HCEC 1CT (cell line): ENCODE data around the gene PDXDC1.
"Not testable (repeated sequence)": the region's sequence is repeated elsewhere in the genome, so short reads cannot be mapped to it uniquely, and the experiment has no call there.

ENCODE experiments used
- DNase-seq: peaks from one replicate; pipeline ENCODE4 v3.0.0-alpha.2; 2017

The PDXDC1 gene

GRCh38 chr16:15021429-15021828, 46.6 kb downstream of the PDXDC1 start:
- DNase-seq: peak; percentile 38

DNA sequence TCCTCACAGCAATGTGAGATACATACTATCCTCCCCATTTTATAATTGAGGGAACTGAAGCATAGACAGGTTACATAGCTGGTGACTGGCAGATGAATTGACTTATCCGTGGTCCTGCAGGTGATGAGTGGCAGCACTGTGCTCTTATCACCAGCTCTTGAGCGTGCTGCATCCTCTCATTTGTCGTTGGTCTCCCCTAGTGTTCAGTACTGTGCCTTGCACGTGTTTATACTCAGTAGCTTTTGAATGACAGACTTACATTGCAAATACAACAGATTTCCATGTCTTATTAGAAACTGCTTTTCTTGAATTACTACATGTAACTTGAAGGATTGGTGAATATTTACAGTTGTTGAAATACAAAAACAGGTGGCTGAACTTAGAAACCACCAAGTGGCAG, 47.4 kb downstream of the PDXDC1 start:
- DNase-seq: peak; percentile 30

DNA sequence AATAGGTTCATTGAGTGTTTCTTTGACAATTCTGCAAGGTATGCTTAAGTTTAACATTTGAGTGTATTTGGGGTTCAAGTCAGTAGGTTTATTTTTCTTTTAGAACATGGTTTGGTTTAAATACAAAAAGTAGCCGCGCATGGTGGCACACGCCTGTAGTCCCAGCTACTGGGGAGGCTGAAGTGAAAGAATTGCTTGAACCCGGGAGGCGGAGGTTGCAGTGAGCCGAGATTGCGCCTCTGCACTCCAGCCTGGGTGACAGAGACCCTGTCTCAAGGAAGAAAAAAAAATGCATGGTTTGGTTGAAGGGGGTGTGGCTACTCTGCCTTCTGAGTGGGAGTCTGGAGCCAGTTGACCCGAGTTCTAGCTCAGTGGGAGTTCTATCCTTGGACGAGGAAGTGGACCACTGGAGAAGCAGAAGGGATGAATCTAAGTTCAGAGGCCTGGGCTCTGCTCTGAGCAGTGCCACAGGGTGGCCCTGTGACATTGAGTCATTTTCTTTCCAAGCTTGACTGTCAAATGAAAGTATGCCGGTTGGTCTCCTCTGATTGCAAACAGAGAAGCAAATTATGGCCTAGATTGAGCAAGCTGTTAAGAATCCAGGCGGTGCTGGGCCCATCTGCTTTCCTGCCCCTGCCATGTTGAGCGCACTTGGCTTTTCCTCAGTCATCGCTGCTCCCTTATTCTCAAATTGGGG, 48.7 kb downstream of the PDXDC1 start:
- DNase-seq: not testable (repeated sequence)

DNA sequence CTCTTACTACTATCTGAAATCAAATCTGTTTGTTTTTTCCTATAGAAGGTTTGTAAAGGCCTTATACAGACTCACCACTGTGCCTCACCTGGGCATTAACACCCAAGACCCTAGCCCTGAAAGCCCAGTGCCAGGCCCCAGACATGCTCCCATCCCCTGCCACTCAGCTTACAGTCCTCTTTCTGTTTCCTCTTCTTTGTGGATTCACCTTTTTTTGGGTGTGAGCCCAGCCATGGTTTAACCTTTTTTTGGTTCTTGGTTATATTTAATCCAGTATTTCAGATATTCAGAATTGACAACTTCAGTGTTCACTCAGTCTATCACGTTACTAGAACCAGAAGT, 50.0 kb downstream of the PDXDC1 start:
- DNase-seq: not testable (repeated sequence)

DNA sequence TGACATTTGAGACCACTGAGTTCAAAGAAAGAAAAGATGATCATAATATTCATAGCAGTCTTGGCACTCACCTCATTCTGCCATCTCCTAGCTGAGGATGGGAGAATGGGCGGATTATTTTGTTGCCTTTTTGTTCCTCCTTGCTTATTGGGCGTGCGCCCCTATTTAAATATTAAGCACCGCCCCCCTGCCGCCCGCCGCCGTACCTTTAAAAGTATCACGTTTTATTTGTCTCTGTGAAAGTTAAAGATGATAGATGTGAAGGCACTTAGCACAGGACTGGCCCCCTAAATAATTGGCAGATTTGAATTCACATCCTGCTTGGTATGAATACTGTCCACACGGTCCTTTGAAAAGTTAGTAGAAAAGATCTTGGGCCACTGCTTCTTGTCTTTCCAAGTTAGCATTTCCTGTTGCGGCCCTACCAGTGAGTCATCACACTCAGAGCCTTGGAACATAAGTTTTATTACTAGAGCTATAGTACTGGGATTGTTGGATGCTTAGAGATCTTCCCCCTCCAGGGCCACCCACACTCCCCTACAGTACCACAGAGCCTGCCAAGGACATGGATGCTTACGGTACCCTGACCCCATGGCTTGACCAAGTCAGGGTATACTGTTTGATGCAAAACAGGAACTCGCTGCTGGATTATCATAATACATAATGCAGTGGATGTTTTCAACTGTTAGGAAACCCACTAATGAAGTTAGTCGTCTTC, 50.6 kb downstream of the PDXDC1 start:
- peak; percentile 69 for DNase-seq

GRCh38 chr16:15027051-15027450, 52.2 kb downstream of the PDXDC1 start:
- not testable (repeated sequence) for DNase-seq

DNA sequence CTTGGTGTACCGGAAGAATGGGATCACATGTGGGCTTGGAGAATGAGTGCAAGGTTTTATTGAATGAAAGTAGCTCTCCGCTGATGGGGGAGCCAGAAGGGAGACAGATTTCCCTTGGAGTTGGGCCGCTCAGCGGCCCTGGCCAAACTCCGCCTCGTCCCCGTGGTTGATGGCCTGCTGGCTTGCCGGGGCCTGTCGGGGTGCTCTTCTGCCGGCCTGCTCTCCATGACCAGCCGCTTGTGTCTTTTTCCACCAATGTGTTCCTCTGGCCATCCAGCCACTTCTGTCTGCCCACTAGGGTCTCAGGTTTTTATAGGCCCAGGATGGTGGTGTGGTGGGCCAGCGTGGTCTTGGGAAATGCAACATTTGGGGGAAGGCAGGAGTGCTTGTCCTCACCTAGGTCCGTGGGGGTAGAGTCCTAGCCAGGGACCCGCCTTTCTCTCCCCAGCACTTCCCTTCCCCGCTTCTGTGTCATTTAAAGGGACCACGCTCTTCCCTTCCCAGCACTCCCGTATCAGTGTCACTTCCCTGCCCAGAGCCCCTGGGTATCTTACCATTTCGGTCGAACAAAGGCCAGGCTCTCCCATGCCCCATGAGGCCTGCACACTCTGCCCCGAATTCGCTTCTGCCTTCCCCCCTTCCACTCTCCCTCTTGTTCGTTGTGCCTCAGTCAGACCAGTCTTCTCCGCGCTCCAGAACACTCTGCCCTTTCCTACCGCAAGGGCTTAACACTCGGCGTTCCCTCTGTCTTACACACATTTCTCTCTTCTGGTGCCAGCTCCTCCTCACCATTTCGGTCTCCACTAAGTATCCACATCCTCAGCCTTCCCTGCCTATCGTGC, 52.9 kb downstream of the PDXDC1 start:
- not testable (repeated sequence) for DNase-seq

GRCh38 chr16:15028345-15028715, 53.5 kb downstream of the PDXDC1 start:
- not testable (repeated sequence) for DNase-seq

- DNase-seq: not testable (repeated sequence)
Measured at GRCh38 chr16:15028801-15029698, 54.2 kb downstream of the PDXDC1 start.

GRCh38 chr16:15029749-15030148, 54.9 kb downstream of the PDXDC1 start:
- not testable (repeated sequence) for DNase-seq

- DNase-seq: no peak
Measured at GRCh38 chr16:15031179-15031578, 56.4 kb downstream of the PDXDC1 start.

DNA sequence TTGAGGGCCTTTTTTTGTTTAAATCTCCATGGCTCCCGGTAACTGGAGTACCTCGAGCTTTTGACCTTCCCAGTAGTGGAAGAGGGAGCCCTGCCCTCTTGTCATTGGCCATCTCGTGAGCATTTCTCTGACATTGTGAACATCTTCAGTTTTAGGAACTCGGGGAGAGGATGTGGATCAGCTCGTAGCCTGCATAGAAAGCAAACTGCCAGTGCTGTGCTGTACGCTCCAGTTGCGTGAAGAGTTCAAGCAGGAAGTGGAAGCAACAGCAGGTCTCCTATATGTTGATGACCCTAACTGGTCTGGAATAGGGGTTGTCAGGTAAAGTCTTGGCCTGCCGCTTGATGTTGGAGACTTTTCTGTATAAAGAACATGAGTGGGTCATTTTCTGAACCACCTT, 56.8 kb downstream of the PDXDC1 start:
- DNase-seq: no peak

DNA sequence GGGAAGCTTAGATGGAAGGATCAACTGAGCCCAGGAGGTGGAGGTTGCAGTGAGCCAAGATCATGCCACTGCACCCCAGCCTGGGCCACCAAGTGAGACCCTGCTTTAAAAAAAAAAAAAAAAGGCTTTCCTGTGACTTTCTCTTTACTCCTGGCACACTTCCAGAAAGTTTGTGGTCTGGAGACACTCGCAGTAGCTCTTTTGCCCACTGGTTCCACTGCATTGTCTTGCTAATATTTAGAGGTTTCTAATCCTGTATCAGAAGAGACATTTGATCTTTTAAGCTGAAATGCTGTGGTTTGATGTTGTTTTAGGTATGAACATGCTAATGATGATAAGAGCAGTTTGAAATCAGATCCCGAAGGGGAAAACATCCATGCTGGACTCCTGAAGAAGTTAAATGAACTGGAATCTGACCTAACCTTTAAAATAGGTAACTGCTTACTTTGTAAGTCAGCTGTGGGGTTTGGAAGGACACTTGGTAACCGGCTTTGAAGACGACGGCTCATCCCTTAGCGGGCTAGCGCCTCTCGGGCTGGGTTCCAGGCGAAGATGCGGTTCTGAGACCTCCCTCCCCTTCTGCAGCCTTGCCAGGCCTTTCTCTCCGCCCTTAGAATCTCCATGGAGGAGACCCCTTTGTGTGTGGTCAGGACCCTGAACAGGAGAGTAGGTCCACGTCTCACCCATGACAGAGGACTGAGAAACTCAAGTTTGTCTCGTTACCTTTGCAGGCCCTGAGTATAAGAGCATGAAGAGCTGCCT, 57.9 kb downstream of the PDXDC1 start:
- DNase-seq: no peak

- DNase-seq: no peak
Measured at GRCh38 chr16:15033309-15033707, 58.5 kb downstream of the PDXDC1 start.

- no peak for DNase-seq
Measured at GRCh38 chr16:15034266-15035162, 59.7 kb downstream of the PDXDC1 start.

- no peak for DNase-seq
Measured at GRCh38 chr16:15035163-15035729, 60.4 kb downstream of the PDXDC1 start.

GRCh38 chr16:15037003-15037402, 62.2 kb downstream of the PDXDC1 start:
- no peak for DNase-seq

- no peak for DNase-seq
Measured at GRCh38 chr16:15037745-15038144, 62.9 kb downstream of the PDXDC1 start.

- DNase-seq: no peak
Measured at GRCh38 chr16:15038689-15039088, 63.9 kb downstream of the PDXDC1 start.

- DNase-seq: no peak
Measured at GRCh38 chr16:15041271-15042004, 66.6 kb downstream of the PDXDC1 start.
